ENCODE results near the gene MEOX1. TPM values are rescaled to one million over a fixed set of nuclear protein-coding genes. Genes with fewer than 3 reads are reported as not detected.

Gene MEOX1
- total RNA-seq, 1 donor from 2014 or later, result 1.5 TPM

GRCh38 chr17:43620147-43620546, 41.6 kb downstream of the MEOX1 start:
- Histone ChIP-seq H3K36me3 (no peaks in the 10 kb centered on the region), H3K27ac (no peak overlapping the region), H3K27me3 (no peaks in the 10 kb centered on the region), H3K4me3 (no peak overlapping the region), H3K9me3 (no peaks in the 10 kb centered on the region), H3K4me1 (no peaks in the 10 kb centered on the region)
- no peak for TF ChIP-seq CTCF (IDR thresholded peaks at IDR 0.05)
- intact Hi-C loops (cut with DNase I), result no loop called here
- ATAC-seq, result no peak
- DNase-seq, result no peak

- no peak for TF ChIP-seq CTCF (IDR thresholded peaks at IDR 0.05)
- Histone ChIP-seq H3K36me3 (no peaks in the 10 kb centered on the region), H3K27me3 (no peaks in the 10 kb centered on the region), H3K9me3 (no peaks in the 10 kb centered on the region), H3K4me3 (no peak overlapping the region), H3K4me1 (no peaks in the 10 kb centered on the region), H3K27ac (no peak overlapping the region)
- no peak for ATAC-seq
- no peak for DNase-seq
- intact Hi-C loops (cut with DNase I), result no loop called here
Measured at GRCh38 chr17:43619705-43620104, 42.0 kb downstream of the MEOX1 start.

- ATAC-seq (no peak), DNase-seq (no peak)
- Histone ChIP-seq H3K4me3 (no peak overlapping the region), H3K27me3 (no peaks in the 10 kb centered on the region), H3K4me1 (no peaks in the 10 kb centered on the region), H3K36me3 (no peaks in the 10 kb centered on the region), H3K9me3 (no peaks in the 10 kb centered on the region), H3K27ac (no peak overlapping the region)
- TF ChIP-seq CTCF (IDR thresholded peaks at IDR 0.05), result no peak
- intact Hi-C loops (cut with DNase I), result no loop called here
Measured at GRCh38 chr17:43618276-43618675, 43.4 kb downstream of the MEOX1 start.

GRCh38 chr17:43616852-43617251, 44.9 kb downstream of the MEOX1 start:
- intact Hi-C loops (cut with DNase I), result no loop called here
- Histone ChIP-seq H3K27me3 (no peaks in the 10 kb centered on the region), H3K36me3 (no peaks in the 10 kb centered on the region), H3K9me3 (no peaks in the 10 kb centered on the region), H3K4me3 (no peak overlapping the region), H3K4me1 (no peaks in the 10 kb centered on the region), H3K27ac (no peak overlapping the region)
- no peak for TF ChIP-seq CTCF (IDR thresholded peaks at IDR 0.05)
- ATAC-seq (no peak), DNase-seq (no peak)

- no peak for DNase-seq
- H3K27me3 ChIP-seq, result no peaks in the 10 kb centered on the region
- TF ChIP-seq CTCF (IDR thresholded peaks at IDR 0.05), result no peak
- no peak overlapping the region for H3K27ac ChIP-seq
- intact Hi-C loops (cut with DNase I), result no loop called here
- no peaks in the 10 kb centered on the region for H3K9me3 ChIP-seq
- H3K4me3 ChIP-seq, result no peak overlapping the region
- H3K4me1 ChIP-seq, result no peaks in the 10 kb centered on the region
- H3K36me3 ChIP-seq, result no peaks in the 10 kb centered on the region
- ATAC-seq, result no peak
Measured at GRCh38 chr17:43616421-43616820, 45.3 kb downstream of the MEOX1 start.

GRCh38 chr17:43616029-43616351, 45.7 kb downstream of the MEOX1 start:
- H3K4me3 ChIP-seq, result no peak overlapping the region
- intact Hi-C loops (cut with DNase I), result no loop called here
- DNase-seq, result no peak
- no peak for ATAC-seq
- TF ChIP-seq CTCF (IDR thresholded peaks at IDR 0.05), result no peak
- no peaks in the 10 kb centered on the region for H3K9me3 ChIP-seq
- no peaks in the 10 kb centered on the region for H3K36me3 ChIP-seq
- no peaks in the 10 kb centered on the region for H3K4me1 ChIP-seq
- no peaks in the 10 kb centered on the region for H3K27me3 ChIP-seq
- no peak overlapping the region for H3K27ac ChIP-seq
